NCI-H446 treated with DMSO at 0.1 percent for 48 hours (cell line): ENCODE measurements around the gene DNAJC18.
A peak's percentile ranks its signal among the peaks of the same experiment; 100 is the strongest.

Experiments used
- DNase-seq: peaks from one replicate; lab custom pipeline; 2025; lab: John Stamatoyannopoulos, UW

The DNAJC18 gene

DNA sequence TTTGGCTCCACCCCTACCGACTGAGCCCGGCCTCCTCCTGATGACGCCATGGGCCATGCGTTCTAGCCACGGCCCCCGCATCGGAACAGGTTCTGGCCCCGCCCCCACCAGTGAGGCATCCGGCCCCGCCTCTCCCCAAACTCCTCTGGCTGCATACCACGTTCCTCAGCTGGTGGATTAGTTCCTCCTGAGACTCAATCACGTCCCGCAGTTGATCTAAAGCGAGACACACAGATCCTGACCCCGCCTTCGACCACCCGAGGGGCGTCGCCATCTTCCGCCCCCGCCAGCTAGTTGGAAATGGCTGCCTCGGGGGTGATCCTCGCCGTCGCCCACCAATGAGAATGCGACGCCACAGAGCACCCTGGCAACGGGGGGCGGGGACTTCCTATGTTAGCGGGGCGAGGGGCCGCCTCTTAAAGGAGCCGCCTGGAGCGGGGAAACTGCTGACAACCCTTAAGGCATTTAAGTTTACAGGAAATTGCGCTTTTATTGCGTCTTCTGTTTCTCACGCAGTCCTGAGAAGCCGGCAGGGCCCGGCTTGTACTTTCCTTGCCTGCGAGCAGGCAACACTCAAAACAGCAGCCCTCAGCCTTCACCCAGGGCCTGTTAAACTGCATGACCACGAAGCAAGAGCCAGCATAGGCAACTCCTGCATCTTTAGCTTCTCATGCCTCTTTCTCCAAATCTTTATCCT is 35.4 kb downstream of the DNAJC18 start, which contains the start of gene SPATA24:
SPATA24 (minus strand) TSS at position 303 of the 697 bp plus-strand sequence; CDS start at position 274, 29 bp downstream.
- peak; percentile 95 for DNase-seq

DNA sequence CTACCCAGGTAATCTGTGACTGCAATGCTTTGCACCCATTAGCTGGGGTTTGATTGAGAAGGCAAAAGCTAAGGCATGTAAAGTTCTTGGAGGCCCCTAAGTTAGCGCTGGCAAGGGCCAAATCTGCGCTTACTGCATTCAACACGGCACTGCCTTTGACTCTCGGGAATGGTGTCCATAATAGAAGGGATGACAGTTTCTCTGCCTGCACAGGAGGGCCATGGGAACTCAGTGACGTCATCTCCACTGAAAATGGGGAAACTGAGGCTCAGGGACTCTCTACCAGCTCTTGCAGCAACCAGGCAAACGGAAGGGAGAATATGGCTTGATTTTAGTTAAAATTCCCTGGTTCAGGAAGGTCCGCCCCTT is 35.9 kb downstream of the DNAJC18 start:
- no peak for DNase-seq

DNA sequence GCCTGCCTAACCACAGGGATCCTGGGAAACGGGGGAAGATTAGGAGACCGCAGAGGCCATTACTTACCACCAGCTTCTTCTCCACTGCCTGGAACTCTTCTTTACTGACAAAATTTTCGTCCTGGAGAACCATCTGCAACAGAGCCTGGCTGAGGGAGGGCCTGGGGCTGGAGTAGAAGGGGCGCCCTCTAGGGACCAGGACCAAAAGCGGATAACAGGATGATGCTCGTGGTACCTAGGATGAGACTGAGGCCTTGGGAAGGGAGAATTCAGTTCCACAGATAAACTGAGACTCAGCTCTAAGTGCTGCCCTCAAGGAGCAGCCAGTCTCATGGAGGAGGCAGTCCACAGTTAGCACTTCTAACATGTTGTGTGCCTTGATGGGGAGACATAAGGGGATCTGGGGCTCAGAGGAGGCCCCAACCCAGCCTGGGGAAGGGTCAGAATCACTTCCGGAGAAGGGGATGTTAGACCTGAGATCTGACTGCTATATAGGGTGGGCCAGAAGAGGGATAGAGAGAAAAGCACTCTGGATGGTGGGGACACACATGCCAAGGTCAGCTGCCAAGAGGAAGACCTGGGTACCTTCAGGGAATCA is 36.7 kb downstream of the DNAJC18 start:
- no peak for DNase-seq

DNA sequence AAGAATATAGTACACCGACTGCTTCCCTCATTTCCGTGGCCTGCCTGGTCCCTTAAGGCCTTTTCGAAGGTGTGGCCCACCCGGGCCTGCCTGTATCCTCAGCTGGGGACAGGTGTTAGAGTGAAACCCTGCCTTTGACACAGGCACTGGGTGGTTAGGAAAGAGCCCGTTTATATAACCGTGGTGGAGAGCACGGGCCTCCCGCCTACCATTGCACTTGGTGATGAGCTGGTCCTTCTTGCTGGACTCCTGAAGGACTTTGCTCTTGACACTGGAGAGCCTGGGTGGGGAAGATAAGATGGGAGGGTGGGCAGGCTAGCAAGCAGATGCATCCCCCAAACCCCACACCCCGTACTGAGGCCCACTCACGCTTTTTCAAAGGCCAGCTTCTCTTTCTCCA is 37.8 kb downstream of the DNAJC18 start:
- no peak for DNase-seq

DNA sequence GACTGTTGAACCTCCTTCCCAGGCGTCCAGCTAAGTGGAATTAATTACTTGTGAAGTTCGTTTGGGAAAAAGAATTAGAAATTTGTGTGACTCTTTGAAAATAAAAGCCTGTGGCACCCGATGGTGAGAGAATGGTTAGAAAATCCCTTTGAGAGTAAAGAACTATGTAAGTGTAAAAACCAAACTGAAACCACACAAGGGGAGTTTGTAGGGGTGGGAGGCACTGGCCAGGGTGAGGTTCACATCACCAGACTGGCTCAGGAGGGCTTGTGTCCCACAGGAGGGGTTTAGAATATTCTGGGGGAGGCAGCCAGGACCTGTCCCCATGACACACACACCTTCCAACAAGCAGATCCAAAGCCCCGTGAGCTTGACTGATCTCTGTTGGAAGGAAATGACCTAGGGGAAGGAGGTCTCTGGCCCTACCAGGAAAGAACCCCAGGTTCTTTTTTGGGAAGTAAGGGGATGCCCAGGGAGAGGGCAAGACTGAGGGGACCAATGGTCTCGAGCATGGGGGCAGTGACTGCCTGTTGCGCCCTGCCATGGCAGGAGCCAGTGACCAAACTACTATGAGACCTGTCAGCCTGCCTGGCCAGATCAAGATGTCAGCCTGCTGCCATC is 39.7 kb downstream of the DNAJC18 start:
- DNase-seq = no peak

DNA sequence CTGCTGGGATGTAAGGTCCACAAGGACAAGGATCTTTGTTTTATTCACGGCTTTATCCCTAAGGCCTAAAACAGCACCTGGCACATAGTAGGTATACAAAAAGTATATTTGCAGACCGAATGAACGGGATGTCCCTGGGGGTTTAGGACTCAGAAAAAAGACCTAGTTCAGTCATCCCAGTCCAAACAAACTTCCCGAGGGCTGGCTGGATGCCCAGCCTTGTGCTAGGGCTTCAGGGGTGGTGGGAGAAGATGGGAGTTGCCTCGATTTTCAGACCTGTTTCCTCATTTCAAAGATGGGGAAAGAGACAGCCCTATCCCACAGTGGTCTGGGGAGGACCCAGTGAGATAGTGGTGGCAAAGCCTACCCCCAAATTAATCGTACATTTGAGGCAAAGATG is 41.4 kb downstream of the DNAJC18 start:
- DNase-seq = no peak

DNA sequence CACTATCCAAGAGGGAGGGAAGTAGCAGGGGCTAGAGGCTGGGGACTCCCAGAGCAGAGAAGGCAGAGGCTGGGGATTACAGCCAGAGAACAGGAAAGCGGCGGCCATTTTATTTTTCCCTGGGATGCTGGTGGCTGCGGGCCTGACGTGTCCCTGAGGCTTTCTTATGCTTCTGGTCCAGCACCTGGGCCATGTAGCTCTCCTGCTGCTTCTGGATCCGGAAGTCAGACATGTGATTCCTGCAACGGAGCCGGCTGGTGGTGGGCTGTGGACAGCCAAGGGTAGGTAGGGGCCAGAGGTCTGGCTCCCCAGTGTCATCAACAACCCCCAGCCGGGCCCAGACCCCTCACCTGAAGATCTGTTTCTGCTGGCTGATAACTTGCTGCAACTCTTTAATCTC is 42.6 kb downstream of the DNAJC18 start:
- DNase-seq = no peak

DNA sequence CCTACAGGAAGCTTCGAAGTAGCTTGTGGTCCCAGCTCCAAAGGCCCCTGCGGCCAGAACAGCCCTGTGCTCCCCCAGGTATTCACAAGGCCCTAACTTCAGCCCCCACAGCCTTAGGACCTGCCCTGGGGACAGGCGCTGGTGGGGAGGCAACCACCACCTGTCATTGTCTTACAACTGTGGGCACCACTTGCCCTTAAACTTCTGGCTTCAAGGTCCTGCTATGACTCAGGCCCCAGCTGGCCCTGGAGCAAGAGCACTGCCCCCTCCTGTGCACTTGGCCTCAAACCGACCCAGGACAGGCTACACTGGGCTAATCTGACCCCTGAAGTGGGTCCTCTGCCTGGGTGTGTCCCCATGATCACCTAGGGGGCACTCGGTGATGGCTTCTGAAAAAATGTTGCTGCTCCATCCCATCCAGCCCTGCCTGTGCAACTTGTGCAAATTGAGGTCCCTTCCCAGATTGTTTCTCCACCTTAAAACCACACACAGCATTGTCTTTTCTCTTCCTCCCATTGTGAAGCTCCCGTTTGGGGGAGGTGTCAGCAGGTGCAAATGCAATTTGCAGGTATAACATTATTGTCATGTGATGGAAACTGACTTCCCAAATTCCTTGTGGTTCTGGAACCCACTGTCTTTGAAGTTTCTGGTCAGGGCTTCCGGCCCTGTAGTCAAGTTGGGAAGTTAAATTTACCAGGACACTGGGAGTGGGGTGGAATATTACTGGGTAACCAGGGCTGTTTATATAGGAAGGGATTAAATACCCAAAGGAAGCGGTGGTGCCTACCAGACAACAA is 43.3 kb downstream of the DNAJC18 start:
- no peak for DNase-seq

DNA sequence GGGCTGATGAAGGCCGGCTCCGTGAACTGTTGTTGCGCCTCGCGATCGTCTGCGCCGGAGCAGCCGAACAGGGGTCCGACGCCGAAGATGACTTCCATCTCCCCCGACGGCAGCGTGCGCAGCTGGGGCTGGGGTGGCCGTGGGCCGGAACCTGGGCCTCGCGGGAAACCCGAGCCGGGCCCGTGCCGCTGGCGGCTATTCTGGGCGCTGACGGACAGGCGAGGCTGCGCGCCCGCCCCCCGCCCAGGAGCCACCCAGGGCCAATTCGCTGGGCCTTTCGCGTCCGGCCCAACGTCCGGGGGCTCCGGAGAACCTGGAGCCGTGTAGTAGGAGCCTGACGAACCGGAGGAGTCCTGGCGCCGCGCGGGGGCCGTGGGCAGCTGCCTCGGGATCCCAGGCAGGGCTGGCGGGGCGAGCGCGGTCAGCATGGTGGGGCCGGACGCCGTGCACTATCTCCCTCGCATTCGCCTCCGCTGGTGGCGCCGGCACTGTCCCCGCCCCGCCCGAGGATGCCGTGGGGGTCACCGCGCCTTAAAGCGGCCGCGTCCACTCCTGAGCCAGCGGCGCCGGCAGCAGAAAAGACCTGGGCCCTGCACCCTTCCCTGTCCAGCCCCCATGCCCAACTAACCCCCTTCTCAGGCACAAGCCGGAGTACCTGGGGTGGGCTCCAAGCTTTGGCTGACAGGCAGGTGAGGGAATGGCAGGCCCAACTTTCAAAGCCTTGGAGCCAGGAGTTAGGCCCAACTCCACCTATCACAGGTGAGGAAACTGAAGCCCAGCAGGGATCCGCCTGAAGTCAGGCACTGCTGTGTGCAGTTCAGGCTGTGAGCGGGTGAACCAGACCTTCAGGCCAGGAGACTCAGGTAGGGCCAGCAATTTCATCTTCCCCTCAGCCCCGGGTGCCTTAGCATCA is 44.4 kb downstream of the DNAJC18 start, which contains the start of gene PROB1:
PROB1 (minus strand) TSS at position 451 of the 913 bp plus-strand sequence; CDS start at position 428, 23 bp downstream.
- DNase-seq = no peak

DNA sequence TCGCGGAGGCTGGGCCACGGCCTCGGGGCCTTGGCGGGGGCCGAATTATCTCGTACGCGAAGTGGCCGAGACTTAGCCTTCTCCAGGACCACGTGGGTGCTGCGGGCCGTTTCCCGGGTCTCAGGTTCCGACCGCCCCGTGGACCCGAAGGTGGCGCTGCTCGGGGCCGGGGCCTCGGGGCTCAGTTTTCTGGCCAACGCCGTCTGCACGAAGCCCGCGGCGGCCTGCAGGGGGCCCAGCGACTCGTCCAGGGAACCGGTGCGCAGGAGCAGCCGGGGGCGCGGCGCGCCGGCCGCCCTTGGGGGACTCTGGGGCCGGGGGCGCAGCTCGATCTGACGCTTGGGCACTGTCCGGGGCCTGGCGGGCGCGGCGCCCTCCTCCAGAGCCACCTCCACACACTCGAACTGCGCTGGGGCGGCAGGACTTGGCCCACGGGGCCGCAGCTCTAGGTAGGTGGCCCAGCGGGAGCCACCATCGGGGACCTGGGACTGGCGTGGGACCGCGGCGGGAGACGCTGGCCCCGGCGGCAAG is 45.1 kb downstream of the DNAJC18 start:
- no peak for DNase-seq

DNA sequence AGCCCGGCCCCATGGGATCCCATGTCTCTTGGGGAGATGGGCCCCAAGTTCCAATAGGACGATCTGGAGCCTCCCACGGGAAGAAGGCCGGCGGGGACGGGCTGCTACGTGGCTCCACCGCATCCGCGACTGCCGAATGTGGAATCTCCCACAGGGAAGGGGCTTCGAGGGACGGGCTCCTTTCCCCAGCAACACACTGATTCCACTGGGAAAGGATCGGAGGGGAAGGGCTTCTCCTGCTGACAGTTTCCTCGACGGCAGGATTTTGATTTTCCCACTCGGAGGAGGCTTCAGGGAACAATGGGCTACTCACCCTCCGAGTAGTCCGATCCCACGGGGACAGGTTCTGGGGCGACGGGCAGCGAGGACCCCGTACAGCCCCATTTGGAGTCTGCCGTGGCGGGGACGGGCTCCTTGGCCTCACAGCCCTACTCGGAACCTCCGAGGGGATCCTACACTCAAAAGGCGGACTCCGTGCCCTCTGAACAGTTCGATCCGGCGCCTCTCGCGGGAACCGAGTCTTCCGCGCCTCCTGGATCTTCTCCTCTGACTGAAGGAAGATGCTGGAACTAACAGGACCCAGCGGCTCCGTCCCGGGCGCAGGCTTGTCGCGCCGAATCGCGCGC is 45.7 kb downstream of the DNAJC18 start:
- DNase-seq = no peak

DNA sequence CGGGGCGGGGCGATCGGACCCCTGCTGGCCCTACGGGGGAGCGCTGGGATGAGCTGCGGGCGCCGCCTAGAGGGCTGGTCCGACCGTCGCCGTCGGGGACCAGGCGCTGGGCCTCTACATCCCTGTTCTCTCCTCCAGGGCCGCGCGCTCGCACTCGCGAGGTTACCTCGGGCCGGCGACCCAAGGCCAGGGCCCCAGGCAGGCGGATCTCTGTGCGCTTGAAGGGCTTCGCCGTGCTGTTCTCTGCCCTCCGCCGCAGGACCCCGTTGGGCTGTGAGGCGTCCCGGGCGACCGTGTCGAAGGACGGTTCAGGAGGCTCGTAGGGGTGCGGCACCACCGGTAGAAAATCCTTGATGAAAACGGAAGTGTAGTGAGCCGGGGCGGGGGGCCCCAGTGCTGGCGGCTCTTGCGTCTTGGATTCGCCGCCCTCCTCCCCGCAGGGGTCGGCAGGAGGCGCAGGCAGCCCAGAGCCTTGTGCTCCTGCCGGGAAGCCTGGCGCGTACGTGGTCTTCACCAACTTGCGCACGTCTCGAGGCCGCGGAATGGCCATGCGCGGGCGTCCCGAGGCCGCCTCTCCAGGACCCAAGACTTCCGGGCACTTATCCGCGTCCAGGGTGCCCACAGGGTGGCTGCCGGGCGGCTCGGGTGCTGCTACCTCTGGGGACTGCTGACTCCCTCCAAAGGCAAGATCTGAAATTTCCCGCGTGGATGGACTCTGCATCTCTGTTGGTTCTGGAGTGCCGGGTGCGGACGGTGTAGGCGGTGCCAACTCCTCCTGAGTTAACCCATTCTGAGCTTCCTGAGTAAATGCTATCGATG is 46.4 kb downstream of the DNAJC18 start:
- DNase-seq = no peak

DNA sequence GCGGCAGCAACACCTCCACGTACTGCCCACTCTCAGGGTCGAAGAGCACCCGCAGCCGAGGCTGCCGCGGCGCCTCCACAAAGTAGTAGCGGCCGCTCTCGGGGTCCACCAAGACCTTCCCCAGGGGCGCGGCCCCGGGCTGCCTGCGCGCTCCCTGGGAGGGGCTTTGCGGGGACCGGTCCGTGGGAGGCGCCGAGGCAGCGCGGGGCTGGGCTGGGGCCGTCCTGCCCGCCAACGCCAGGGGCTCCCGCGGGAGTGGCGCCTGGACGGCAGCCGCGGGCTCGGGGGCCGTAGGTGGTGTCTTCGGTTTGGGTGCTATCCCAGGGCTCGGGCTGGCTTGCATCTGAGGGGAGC is 47.0 kb downstream of the DNAJC18 start:
- no peak for DNase-seq

DNA sequence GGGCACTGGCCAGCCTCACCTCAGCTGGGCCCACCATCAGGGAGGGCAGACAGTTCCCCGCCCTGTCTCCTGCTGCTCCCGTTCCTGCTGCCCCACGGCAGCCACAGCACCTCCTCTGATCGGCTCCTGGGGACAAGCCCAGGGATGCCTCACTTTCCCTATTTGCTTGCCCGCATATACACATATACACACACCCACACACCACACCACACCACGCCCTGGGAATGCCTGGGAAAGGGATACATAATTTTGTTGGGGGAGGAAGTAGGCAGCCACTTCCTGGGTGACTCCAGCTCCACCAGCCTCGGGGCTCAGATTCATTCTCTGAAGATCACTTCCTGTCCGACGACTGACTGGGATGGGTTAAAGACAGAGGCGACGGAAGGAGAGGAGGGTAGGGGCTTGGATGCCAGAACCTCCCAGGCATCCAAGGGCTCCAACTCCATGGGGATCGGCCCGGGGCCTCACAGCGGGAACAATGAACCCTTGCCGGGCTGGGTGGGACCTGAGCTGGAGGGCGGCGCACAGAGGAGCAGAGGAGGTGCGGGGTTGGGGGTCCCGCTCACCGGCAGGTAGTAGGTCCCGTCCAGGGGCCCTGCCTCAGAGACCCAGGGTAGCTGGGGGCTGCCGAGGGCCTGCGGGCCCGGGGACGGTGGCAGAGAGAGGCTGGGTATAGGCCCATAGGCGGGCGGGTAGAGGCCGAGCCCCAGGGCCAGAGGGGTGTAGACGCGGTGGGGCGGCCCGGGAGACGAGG is 47.6 kb downstream of the DNAJC18 start:
- no peak for DNase-seq

DNA sequence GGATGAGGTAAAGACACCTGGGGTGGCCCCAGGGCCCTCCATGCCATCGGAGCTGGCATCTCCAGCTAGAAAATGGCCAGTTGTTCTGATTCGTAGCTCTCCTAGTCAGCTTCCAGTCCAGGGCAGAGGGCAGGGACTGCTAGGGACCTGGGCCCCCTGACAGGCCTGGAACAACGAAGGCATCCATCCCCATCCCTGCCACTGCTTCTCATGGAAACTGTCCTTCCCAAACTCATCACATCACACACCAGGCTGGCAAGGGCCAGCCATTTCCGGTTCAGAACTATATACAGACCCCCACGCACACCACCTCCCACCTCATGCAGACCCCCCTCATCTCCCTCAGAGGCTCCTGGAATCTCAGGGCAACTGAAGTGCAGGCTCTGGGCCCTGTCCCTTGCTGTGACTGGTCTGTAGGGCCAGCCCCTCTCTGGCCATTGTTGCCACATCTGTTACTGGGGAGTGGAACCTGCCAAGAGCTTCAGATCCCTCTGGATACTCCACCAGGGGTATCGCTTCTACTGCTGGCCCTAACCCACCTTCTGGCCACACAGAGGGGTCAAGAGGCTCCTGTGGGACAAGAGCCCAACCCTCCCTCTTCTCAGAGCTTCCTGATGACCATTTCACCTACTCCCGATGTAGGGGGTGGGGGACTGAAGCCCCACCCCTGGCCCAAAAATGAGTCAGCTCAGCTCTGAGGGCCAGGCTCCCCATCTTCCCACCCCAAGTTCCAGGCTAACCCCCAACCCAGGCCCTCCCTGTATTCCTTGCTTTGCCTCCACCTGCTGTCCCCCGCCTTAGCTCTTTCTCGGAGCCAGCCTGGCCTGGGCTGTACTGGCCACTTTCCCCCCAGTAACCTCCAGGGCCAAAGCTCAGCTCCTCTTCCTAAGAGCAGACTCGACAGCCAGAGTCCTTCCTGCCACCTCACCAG is 48.4 kb downstream of the DNAJC18 start:
- no peak for DNase-seq

DNA sequence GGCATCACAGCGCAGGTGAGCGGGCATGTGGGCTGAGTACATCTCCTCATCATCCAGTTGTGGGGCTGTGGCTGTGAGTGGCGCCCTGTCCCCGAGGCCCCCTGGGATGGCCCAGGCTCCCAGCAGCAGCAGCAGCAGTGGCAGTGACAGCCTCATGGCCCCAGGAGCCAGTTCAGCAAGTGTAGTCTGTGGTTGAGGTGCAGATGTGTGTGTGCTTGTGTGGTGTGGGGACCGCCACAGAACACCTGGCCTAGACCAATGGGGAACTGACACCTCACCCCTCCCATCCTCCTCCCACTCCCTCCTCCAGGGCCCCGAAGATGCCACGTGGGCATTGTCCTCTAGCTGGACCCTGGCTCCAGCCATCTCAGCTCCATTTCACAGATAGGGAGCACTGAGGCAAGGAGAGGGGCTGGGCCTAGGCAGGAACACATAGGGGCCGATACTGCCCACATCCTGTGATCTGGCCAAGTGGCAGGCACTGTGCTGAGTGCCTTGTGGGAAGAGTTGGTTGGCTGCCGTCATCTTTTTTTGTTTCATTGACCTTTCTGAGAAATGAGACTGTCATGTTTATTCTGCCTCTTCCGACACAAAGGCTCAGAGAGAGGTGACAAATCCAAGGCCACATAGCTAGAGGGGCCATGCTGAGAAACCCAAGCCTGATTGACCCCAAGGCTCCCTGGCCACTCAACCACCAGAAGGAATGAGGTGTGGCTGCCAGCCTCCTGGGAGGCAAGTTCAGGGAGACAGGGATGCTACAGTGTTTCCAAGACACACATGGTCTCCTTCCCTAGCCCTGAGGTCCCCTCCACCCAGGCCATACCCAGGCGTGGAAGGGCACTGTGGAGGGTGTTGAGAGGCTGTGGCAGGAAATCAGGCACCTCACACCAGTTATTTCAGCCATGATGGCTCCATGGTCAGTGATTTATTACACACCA is 49.4 kb downstream of the DNAJC18 start, which contains the start of gene MZB1:
MZB1 (minus strand) TSS at position 213 of the 938 bp plus-strand sequence; CDS start at position 156, 57 bp downstream.
- DNase-seq = no peak
